ENCODE results near the gene NKIRAS2.

The NKIRAS2 gene

DNA sequence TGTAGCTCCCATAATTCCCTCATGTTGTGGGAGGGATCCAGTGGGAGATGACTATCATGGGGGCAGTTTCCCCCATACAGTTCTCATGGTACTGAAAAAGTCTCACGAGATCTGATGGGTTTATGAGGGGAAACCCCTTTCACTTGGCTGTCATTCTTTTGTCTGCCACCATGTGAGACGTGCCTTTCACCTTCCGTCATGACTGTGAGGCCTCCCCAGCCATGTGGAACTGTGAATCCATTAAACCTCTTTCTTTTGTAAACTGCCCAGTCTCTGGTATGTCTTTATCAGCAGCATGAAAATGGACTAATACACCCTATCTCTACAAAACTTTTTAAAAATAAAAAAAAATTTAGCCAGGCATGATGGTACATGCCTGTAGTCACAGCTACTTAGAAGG is 36.7 kb downstream of the NKIRAS2 start:
- no peak for DNase-seq

DNA sequence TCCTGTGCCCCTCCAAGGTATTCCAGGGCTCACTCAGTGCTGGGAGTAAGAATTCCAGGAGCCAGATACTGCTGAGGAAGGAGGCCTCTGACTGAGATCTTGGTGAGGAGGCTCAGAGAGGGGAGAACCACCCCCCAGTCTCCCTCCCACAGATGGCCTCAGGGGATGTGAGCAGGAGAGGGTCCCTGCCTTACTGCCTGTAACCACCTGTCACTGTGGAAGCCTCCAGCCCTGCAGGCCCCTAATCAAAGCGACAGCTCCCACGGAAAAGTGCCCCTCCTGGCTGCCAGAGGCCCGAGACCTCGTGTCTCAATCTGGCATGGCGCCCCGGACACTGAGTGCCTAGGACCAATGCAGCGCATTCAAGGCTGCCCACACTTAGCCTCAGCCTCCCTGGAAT is 38.2 kb downstream of the NKIRAS2 start:
- DNase-seq = no peak

DNA sequence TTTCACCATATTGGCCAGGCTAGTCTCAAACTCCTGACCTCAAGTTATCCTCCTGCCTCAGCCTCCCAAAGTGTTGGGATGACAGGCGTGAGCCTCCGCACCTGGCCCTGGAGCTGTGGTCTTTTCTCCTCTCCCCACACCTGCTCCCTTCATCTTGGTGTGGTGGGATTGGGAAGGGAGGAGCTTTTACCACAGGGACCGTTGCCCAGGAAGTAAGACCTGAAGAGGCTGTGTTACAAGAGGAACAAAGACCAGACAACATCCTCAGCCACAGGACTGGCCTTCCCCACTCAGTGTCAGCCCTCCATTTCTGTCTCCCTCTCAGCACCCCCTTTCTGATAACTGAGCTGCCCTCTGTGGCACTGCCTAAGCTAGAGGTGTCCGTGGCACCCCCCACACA is 39.9 kb downstream of the NKIRAS2 start:
- DNase-seq = no peak

DNA sequence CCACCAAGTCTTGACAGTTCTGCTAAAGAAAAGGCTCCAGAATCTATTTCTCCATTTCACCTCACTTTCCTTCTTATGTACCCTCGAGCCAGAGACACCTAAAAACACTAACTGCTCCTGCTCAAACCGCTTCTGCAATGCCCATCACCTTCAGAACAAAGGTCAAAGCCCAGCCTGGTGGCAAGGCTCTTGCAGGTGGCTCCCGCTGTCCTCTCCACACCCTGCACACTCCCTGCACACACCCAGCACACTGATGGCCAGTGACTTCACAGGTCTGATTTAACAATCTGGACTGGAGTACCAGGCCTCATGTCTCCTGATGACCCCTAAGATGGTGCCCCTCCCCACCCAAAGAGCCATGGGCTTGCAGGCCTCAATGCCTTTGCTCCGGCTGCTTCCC is 40.3 kb downstream of the NKIRAS2 start:
- DNase-seq = no peak

DNA sequence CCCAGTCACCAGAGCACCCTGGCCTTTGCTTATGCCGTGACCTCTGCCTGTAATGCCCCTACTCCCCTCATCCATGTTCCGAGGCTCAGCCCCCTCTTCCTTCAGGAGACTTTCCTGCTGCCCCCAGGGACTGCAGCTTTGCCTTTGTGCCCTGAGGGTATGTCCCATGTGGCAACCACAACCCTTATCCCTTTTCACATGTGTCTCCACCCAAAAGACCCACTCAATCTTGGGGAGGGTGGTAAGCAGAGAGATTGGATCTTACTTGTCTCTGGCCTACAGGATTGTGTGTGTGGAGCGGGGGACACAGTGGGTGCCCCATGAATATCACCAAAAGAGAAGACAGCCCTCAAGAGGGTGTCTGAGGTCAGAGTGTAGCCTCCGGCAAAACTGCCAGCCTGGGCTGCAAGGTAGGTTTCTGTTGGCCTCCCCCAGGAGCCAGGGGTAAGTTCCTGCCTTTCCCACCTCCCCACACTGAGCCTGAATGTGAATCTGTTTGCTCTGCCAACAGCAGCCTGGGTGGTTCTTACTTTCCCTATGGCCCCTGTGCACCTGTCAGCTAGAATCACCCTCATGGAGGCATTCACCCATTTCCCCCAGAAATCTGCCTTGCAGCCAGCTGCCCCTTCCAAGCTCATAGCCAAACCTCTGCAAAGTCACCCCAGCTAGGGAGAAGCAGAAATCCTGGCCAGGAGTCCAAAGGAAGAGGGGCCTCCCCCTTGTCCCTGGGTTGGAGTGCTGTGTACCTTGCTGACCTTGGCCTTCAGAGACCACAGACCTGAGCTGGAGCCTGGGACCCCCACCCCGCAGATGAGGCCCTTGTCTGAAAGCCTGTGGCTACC is 42.0 kb downstream of the NKIRAS2 start:
- no peak for DNase-seq

DNA sequence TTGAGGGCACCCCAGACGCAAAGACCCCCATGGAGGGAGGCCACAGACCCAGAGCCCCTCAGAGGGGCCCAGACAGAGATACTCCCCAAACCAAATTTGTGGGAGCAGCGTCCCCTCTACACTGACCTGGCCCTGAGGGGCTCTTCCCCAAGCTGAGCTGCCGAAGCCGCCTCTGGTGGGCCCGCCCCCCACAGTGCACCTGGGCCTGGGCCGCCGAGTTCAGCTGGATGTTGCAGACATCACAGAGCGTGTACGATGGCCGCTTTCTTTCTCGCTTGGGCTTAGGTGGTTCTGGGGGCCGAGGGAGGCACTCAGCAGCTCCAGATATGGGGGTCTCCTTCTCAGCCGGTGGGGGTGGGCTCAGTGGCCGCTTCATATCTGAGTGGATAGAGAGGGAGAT is 42.8 kb downstream of the NKIRAS2 start:
- no peak for DNase-seq

DNA sequence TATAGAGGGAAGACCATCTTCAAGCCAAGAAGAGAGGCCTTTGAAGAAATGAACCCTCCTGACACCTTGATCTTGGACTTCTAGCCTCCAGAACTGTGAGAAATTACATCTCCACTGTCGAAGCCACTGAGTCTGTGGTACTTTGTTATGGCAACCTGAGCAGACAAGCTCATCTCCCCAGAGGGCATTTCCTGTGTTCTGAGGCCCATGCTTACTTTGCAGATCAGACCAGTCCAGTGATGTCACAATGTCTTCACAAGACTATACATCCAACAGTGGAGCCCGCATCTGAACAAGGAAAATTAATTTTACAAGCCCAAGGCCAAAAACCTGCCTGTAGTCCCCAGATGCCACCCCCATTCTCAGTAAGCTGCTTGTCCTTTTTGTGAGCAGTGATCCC is 45.3 kb downstream of the NKIRAS2 start:
- no peak for DNase-seq

DNA sequence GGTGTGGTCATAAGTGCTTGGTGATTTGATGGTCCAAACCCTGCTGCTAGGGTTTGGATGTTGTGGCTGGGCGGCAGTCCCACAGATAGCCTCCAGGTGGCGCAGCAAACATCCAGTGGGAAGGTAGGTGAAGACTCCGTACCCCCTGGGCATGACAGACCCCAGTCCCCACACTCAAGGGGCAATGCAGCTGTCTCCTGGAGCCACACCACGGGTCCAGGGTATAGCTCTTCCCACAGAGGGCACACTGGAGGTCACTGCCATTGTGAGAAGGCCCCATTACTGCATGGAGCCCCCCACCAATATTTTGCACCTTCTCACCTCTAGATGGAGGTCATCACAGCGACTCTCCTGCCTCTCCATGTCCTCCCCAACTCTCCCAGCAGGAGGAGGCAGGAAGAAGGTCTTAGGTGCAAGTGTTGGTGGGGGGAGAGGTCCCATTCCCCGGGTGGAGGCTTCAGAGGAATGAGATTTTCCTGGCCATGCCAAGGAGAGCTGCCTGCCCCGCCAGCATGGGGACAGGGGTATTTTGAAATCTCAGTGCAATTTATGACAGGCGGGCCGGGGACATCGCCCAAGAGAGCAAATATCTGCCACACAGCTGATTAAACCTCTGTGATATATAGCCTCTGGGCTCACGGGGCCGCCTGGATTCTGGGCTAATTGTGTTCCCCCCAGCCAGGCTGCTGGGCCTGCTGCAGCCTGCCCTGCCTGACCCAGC is 47.6 kb downstream of the NKIRAS2 start:
- DNase-seq = peak; percentile 21

DNA sequence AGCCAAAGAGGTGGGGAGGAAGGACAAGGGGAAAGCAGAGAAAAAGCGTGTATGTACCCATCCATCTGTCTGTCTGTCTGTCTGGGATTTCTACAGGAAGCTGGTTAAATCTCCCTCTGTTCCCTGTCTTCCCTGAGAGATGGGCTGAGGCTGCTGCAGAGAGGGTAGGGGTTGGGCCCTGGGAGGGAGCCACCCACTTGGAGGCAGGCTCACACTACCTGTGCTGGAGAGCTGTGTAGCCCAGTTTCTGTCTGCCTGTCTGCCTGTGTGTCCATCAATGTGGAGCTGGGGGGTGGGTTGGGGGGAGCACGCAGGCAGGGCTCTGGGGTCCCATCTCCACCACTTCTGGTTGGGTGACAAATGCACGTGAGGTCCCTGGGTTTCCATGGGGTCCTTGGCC is 49.1 kb downstream of the NKIRAS2 start:
- DNase-seq = no peak

DNA sequence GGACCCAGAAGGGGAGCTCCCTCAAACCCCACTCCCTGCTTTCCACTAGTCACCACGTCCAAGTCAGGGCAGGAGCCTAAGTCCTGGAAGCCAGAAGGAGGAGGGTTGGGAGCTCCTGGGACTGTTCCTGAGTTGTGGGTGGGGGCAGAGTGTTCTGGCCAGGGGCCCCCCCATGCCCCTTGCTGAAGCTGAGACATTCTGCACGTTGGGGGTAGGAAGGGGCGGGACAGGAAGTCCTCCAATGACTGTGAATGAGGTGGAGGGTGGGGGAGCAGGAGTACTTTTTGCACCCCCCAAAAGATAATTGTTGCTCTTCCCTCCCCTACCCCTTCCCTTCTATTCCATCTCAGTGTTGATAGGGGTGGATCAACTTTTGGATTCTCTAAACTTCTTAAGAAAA is 51.9 kb downstream of the NKIRAS2 start:
- DNase-seq = no peak

DNA sequence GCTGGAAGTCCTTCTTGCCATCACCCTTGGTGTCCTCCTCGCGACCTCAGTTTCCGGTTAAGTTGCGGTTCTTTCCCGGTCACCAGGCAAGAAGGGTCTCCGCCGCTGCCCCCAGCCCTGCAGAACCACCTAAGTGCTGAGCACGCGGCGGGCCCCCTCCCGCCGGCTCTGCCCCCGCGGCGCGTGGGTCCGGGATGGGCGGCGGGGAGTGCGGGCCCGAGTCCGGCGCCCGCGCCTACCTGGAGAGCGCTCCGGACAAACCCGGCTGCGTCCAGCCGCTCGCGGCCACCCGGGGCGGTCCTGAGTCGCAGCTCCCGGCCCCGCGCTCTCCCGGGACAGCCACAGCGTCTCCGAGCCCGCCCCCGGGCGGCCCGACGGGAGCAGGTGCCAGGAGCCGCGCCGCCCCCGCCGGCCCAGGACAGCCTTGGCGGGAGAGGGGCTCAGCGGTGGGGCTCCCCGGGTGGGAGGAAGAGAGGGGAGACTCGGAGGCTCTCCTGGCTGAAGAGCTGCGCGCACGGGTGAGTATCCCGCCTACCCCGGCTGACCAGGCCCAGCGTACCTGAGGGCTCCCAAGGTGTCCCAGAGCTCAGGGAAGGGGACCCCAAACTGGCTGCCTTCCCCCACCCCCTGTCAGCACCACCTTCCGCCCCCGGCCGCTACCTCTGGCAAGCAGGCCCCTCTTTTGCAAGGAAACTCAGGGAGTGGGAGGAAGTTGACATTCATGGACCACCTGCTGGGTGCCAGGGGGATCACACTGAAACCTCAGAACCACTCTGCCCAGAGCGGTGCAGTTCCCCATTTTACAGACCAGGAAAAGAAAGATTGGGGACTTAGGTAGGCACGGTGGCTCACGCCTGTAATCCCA is 52.7 kb downstream of the NKIRAS2 start:
- no peak for DNase-seq

Data from fibroblast of skin of abdomen (primary cell).